GM20431 (cell line): Measurements from ENCODE around the gene SLC5A2.

ENCODE experiments used
- in situ Hi-C: fragments of 300-500 bp; cut with MseI, MboI; formaldehyde crosslinking; loops from one replicate; pipeline ENCODE4 v1.15.0; 2020; ENCODE audit warnings: low sequenced_read_pairs; ENCODE audit not compliant: unreplicated experiment

Gene SLC5A2

GRCh38 chr16:31483081-31483480 lies at the start of gene SLC5A2:
Gene SLC5A2, plus strand, starts transcription at chr16:31483123. Its CDS starts 14 bp downstream, at chr16:31483137.
- in situ Hi-C loops, result no loop called here

- in situ Hi-C loops, result loop anchor here (25.0 kb wide), 1 partner anchor 448 kb away; the partner anchor contains the start of gene HSD3B7
These were observed 47.3 kb upstream of the SLC5A2 start for GRCh38 chr16:31435341-31436220.

GRCh38 chr16:31436221-31437045 lies 46.5 kb upstream of the SLC5A2 start:
- in situ Hi-C loops, result loop anchor here (25.0 kb wide), 1 partner anchor 449 kb away; the partner anchor contains the start of gene HSD3B7

GRCh38 chr16:31438414-31438813 lies 44.5 kb upstream of the SLC5A2 start:
- in situ Hi-C loops, result loop anchor here (25.0 kb wide), 1 partner anchor 451 kb away; the partner anchor contains the start of gene HSD3B7

DNA sequence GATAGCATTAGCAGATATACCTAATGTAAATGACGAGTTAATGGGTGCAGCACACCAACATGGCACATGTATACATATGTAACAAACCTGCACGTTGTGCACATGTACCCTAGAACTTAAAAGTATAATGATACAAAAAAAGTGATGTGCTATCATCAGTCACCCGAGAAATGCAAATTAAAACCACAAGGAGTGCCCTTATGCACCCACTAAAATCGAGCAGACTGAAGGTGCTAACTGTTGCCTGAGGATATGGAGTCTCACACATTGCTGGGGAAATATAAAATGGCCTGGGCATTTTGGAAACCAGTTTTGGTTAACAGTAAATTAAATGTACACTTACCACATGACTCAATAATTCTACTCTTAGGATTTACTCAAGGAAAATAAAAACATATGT lies 43.9 kb upstream of the SLC5A2 start:
- in situ Hi-C loops, result loop anchor here (25.0 kb wide), 1 partner anchor 452 kb away; the partner anchor contains the start of gene HSD3B7

DNA sequence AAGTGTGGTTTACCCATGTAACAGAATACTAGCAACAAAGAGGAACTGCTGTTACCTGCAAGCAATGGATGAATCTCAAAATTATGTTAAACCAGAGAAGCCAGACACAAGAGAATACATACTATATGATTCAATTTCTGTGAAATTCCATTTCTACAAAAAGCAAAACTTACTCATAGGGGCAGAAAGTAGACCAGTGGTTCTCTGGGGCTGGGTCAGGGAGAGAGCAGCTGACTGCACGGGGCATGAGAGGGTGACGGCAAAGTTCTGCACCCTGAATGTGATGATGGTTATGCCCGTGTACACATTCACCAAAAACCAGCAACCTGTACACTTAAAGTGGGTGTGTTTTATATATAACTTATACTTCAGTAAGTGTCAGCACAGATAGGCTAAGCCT lies 43.4 kb upstream of the SLC5A2 start:
- in situ Hi-C loops, result loop anchor here (25.0 kb wide), 1 partner anchor 452 kb away; the partner anchor contains the start of gene HSD3B7

DNA sequence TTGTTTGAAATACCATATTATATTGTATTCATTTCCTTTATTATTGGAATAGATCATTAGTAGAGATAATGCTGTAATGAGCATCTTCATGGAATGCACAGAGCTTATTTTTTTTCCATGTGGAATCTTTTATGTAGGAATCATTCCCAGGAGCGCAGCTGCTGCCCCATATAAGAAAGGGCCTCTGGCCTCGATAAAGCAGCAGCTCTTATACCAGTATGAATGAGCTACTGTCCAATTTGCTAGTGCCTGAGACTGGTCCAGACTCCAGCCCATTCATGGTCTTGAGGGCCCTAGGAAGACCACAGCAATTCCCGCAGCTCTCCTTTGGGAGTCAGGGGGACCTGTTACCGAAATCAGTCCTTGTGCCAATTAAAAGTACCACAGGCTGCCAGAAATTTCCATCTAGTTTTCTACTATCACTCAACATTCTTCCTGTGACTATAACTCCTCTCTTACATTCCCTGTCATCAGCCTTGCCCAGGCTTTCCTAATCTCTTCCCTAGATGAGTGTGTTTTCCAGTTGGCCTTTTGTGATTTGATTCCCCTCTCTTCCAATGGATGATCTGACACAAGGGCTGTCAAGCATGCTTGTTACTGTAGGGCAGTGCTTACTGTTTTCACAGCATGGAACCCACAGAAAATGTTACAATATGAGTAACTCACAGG lies 42.3 kb upstream of the SLC5A2 start:
- in situ Hi-C loops, result loop anchor here (25.0 kb wide), 1 partner anchor 453 kb away; the partner anchor contains the start of gene HSD3B7

- in situ Hi-C loops, result loop anchor here (25.0 kb wide), 1 partner anchor 455 kb away; the partner anchor contains the start of gene HSD3B7
These were observed 41.0 kb upstream of the SLC5A2 start for GRCh38 chr16:31441956-31442355.

DNA sequence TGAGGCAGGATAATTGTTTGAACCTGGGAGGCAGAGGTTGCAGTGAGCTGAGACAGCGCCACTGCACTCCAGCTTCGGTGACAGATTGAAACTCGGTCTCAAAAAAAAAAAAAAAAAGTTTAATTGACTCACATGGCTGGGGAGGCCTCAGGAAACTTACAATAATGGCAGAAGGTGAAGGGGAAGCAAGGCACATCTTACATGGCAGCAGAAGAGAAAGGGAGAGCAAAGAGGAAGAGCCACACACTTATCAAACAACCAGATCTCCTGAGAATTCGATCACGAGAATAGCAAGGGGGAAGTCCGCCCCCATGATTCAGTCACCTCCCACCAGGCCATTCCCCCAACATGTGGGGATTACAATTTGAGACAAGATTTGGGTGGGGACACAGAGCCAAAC lies 37.0 kb upstream of the SLC5A2 start:
- in situ Hi-C loops, result loop anchor here (25.0 kb wide), 1 partner anchor 459 kb away; the partner anchor contains the start of gene HSD3B7

- in situ Hi-C loops, result no loop called here
These were observed 31.7 kb upstream of the SLC5A2 start for GRCh38 chr16:31451201-31451600.

GRCh38 chr16:31451681-31452351 lies 31.1 kb upstream of the SLC5A2 start:
- in situ Hi-C loops, result no loop called here

GRCh38 chr16:31452631-31453106 lies 30.3 kb upstream of the SLC5A2 start:
- in situ Hi-C loops, result no loop called here

DNA sequence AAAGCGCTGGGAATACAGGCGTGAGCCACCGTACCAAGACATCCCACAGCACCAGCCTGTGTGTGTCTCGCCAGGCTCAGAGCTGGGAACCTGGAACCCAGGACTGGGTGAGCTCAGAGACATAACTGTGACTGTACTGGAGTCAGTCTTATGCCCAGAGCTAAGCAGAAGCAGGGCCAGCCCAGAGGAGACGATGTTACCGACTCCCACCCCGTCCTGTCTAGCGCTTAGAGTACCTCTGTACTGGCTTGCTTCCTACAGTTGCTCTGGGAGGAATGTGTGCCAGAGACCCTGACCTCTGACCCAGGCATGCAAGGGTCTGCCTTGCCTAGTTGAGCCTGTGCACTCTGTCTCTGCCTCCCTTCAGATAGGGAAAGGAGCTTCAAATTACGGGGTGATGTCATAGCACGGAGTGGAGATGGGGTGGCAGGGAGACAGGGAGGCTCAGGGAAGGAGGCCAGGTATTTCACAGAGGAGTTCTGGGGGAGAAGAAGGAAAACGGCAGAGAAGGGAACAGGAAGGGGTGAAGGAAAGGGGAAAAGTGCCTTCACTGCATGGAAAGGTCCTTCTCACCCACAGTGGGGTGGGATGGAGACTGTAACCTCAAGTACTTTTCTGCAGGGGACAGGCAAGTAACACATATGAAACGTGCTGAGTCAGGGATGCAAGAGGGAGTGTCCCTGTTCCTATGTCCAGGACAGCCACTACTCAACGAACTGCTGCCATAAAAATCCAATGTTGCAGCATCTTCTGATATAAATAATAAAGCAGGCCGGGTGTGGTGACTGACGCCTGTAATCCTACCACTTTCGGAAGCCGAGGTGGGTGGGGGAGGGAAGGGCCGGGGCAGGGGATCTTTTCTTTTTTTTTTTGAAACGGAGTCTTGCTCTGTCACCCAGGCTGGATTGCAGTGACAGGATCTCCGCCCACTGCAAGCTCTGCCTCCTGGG lies 29.4 kb upstream of the SLC5A2 start:
- in situ Hi-C loops, result no loop called here

GRCh38 chr16:31455601-31456314 lies 27.2 kb upstream of the SLC5A2 start:
- in situ Hi-C loops, result no loop called here

DNA sequence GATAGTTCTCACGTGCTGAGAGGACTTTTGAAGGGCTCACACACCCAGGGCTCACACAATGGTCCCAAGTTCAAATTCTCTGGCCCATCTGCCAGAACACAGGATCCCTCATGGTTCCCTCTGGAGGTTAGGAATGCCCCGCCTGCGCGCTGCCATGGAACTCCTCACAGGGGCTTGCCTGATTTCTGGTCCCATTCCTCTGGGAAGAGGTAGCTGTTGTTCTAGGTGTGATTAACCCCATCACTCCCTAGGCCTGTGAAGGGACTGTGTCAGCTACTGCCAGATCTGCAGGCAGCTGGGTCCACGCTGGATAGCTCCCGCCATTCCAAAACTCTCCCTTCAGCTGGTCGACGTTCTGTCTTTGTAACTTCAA lies 25.9 kb upstream of the SLC5A2 start:
- in situ Hi-C loops, result no loop called here

GRCh38 chr16:31458073-31458843 lies 24.7 kb upstream of the SLC5A2 start:
- in situ Hi-C loops, result no loop called here
